KMS-11 (cell line): ENCODE data around the gene VWA7.

Experiments
- H2AFZ ChIP-seq: fragments of 200-600 bp; sonication (generic); 2 replicates; pipeline ENCODE4 v1.6.1; 2016; ENCODE audit warnings: antibody characterized with exemption, mixed run types, low read depth
- H3K27ac ChIP-seq: fragments of 200-600 bp; sonication (generic); 2 replicates; pipeline ENCODE4 v1.6.1; 2016; ENCODE audit warnings: mild to moderate bottlenecking, mixed run types
- H3K27me3 ChIP-seq: fragments of 200-600 bp; sonication (generic); 2 replicates; pipeline ENCODE4 v1.6.1; 2017; ENCODE audit warnings: mild to moderate bottlenecking, low read depth, mixed run types, moderate library complexity; ENCODE audit not compliant: insufficient read depth
- H3K36me3 ChIP-seq: fragments of 200-600 bp; sonication (generic); 2 replicates; pipeline ENCODE4 v1.6.1; 2017; ENCODE audit warnings: mild to moderate bottlenecking, mixed run types; ENCODE audit not compliant: insufficient read depth
- H3K4me1 ChIP-seq: fragments of 200-600 bp; sonication (generic); 2 replicates; pipeline ENCODE4 v1.6.1; 2016; ENCODE audit warnings: mild to moderate bottlenecking, low read depth, mixed run types; ENCODE audit not compliant: poor library complexity, severe bottlenecking
- H3K4me2 ChIP-seq: fragments of 200-600 bp; sonication (generic); 2 replicates; pipeline ENCODE4 v1.7.0; 2016; ENCODE audit warnings: mild to moderate bottlenecking, mixed run types
- H3K4me3 ChIP-seq: fragments of 200-600 bp; sonication (generic); IDR thresholded peaks from 2 replicates; pipeline ENCODE4 v1.6.1; 2017; ENCODE audit warnings: low read depth, low read length, mixed read lengths; ENCODE audit not compliant: insufficient read depth
- H3K79me2 ChIP-seq: fragments of 200-600 bp; sonication (generic); 2 replicates; pipeline ENCODE4 v1.6.1; 2016; ENCODE audit warnings: low read depth, mixed run types; ENCODE audit not compliant: insufficient read depth
- H3K9ac ChIP-seq: fragments of 200-600 bp; sonication (generic); 2 replicates; pipeline ENCODE4 v1.6.1; 2016; ENCODE audit warnings: mild to moderate bottlenecking, mixed run types
- H4K20me1 ChIP-seq: fragments of 200-600 bp; sonication (generic); 2 replicates; pipeline ENCODE4 v1.6.1; 2016; ENCODE audit warnings: mild to moderate bottlenecking, mixed run types; ENCODE audit not compliant: insufficient read depth
- CTCF ChIP-seq: fragments of 200-600 bp; sonication (generic); conservative IDR thresholded peaks from 2 replicates; pipeline ENCODE4 v1.6.1; 2017; ENCODE audit warnings: low read depth, mild to moderate bottlenecking, antibody characterized with exemption, low read length, moderate library complexity, mixed read lengths

Gene VWA7

GRCh38 chr6:31749301-31750036 lies 27.7 kb downstream of the VWA7 start:
- H3K36me3 ChIP-seq = no peaks in the 10 kb centered on the region
- no peaks in the 10 kb centered on the region for H3K79me2 ChIP-seq
- H4K20me1 ChIP-seq = no peaks in the 10 kb centered on the region
- no peak overlapping the region for H3K4me2 ChIP-seq
- no peak overlapping the region for H3K27ac ChIP-seq
- TF ChIP-seq CTCF = no peak
- no peak overlapping the region for H3K4me3 ChIP-seq
- H3K27me3 ChIP-seq = no peaks in the 10 kb centered on the region
- H2AFZ ChIP-seq = no peak overlapping the region
- no peaks in the 10 kb centered on the region for H3K4me1 ChIP-seq
- H3K9ac ChIP-seq = no peak overlapping the region

- H2AFZ ChIP-seq = no peak overlapping the region
- no peak overlapping the region for H3K9ac ChIP-seq
- no peaks in the 10 kb centered on the region for H3K27me3 ChIP-seq
- H3K79me2 ChIP-seq = peaks cover 12% of the 10 kb centered on the region; the same call in 1 of the 2 replicates
- no peak overlapping the region for H3K4me2 ChIP-seq
- H3K27ac ChIP-seq = no peak overlapping the region
- TF ChIP-seq CTCF = no peak
- peaks cover 13% of the 10 kb centered on the region for H3K4me1 ChIP-seq
- H3K4me3 ChIP-seq = no peak overlapping the region
- H4K20me1 ChIP-seq = no peaks in the 10 kb centered on the region
- H3K36me3 ChIP-seq = no peaks in the 10 kb centered on the region
Measured at GRCh38 chr6:31744422-31744821, 32.7 kb downstream of the VWA7 start.

- no peaks in the 10 kb centered on the region for H4K20me1 ChIP-seq
- H3K4me2 ChIP-seq = no peak overlapping the region
- no peak overlapping the region for H3K9ac ChIP-seq
- no peaks in the 10 kb centered on the region for H3K36me3 ChIP-seq
- no peaks in the 10 kb centered on the region for H3K27me3 ChIP-seq
- peaks cover 27% of the 10 kb centered on the region for H3K4me1 ChIP-seq
- H3K79me2 ChIP-seq = peaks cover 12% of the 10 kb centered on the region; the same call in 1 of the 2 replicates
- no peak for TF ChIP-seq CTCF
- H3K27ac ChIP-seq = no peak overlapping the region
- no peak overlapping the region for H3K4me3 ChIP-seq
- no peak overlapping the region for H2AFZ ChIP-seq
Measured at GRCh38 chr6:31742894-31743293, 34.2 kb downstream of the VWA7 start.

GRCh38 chr6:31741815-31742214 lies 35.3 kb downstream of the VWA7 start:
- H3K79me2 ChIP-seq = peaks cover 15% of the 10 kb centered on the region; the same call in 1 of the 2 replicates
- H2AFZ ChIP-seq = no peak overlapping the region
- H3K4me2 ChIP-seq = peak overlapping the region; percentile 100; the same call in 1 of the 2 replicates
- H4K20me1 ChIP-seq = no peaks in the 10 kb centered on the region
- TF ChIP-seq CTCF = no peak
- no peak overlapping the region for H3K9ac ChIP-seq
- H3K36me3 ChIP-seq = no peaks in the 10 kb centered on the region
- no peak overlapping the region; the same call in 1 of the 2 replicates for H3K27ac ChIP-seq
- H3K27me3 ChIP-seq = no peaks in the 10 kb centered on the region
- H3K4me1 ChIP-seq = peaks cover 38% of the 10 kb centered on the region
- no peak overlapping the region for H3K4me3 ChIP-seq
